ENCODE data around the gene KLHL42.
A peak's percentile ranks its signal among the peaks of the same experiment; 100 is the strongest.

Gene KLHL42

GRCh38 chr12:27802511-27802910 is 22.5 kb downstream of the KLHL42 start:
- Histone ChIP-seq H3K27ac (ENCODE audit: low read length) (no peak overlapping the region), H3K36me3 (ENCODE audit: control insufficient read depth in 2 of 2, insufficient read depth in 2 of 2, low read length in 2 of 2) (peaks cover 16 to 24% of the 10 kb centered on the region in 2 donors), H3K4me3 (ENCODE audit: low read length in 2 of 2) (no peak overlapping the region)

GRCh38 chr12:27802936-27803335 is 22.9 kb downstream of the KLHL42 start:
- Histone ChIP-seq H3K4me3 (ENCODE audit: low read length in 2 of 2) (no peak overlapping the region), H3K4me1 (ENCODE audit: control insufficient read depth, insufficient read depth, low read length) (peaks cover 8% of the 10 kb centered on the region), H3K9ac (ENCODE audit: low read length in 2 of 2) (no peak overlapping the region), H3K36me3 (ENCODE audit: control insufficient read depth in 2 of 2, insufficient read depth in 2 of 2, low read length in 2 of 2) (peaks cover 12 to 20% of the 10 kb centered on the region in 2 donors), H3K9me3 (ENCODE audit: control insufficient read depth in 2 of 2, low read length in 2 of 2) (no peaks in the 10 kb centered on the region), H3K27me3 (ENCODE audit: control insufficient read depth in 1 of 2, insufficient read depth in 2 of 2, low read length in 2 of 2) (no peaks in the 10 kb centered on the region), H3K27ac (ENCODE audit: low read length) (no peak overlapping the region)

More at GRCh38 chr12:27802511-27802910, 22.5 kb downstream of the KLHL42 start:
- Histone ChIP-seq H3K9ac (ENCODE audit: low read length in 2 of 2) (no peak overlapping the region), H3K9me3 (ENCODE audit: control insufficient read depth in 2 of 2, low read length in 2 of 2) (no peaks in the 10 kb centered on the region), H3K4me1 (ENCODE audit: control insufficient read depth, insufficient read depth, low read length) (peaks cover 8% of the 10 kb centered on the region), H3K27me3 (ENCODE audit: control insufficient read depth in 1 of 2, insufficient read depth in 2 of 2, low read length in 2 of 2) (no peaks in the 10 kb centered on the region)

GRCh38 chr12:27805238-27805637 is 25.2 kb downstream of the KLHL42 start:
- H3K27me3 ChIP-seq (ENCODE audit: control insufficient read depth in 1 of 2, insufficient read depth in 2 of 2, low read length in 2 of 2), result no peaks in the 10 kb centered on the region
- H3K4me1 ChIP-seq (ENCODE audit: control insufficient read depth, insufficient read depth, low read length), result peaks cover 25% of the 10 kb centered on the region
- H3K36me3 ChIP-seq (ENCODE audit: control insufficient read depth in 2 of 2, insufficient read depth in 2 of 2, low read length in 2 of 2), result peaks cover 5% of the 10 kb centered on the region in 2 donors
- H3K4me3 ChIP-seq (ENCODE audit: low read length in 2 of 2), result no peak overlapping the region
- peak overlapping the region; percentile 46 for H3K27ac ChIP-seq (ENCODE audit: low read length)
- no peaks in the 10 kb centered on the region for H3K9me3 ChIP-seq (ENCODE audit: control insufficient read depth in 2 of 2, low read length in 2 of 2)
- no peak overlapping the region for H3K9ac ChIP-seq (ENCODE audit: low read length in 2 of 2)

GRCh38 chr12:27806259-27806658 is 26.2 kb downstream of the KLHL42 start:
- Histone ChIP-seq H3K27ac (ENCODE audit: low read length) (no peak overlapping the region), H3K9ac (ENCODE audit: low read length in 2 of 2) (no peak overlapping the region), H3K36me3 (ENCODE audit: control insufficient read depth in 2 of 2, insufficient read depth in 2 of 2, low read length in 2 of 2) (peaks cover 4 to 5% of the 10 kb centered on the region in 2 donors), H3K4me3 (ENCODE audit: low read length in 2 of 2) (no peak overlapping the region), H3K4me1 (ENCODE audit: control insufficient read depth, insufficient read depth, low read length) (peaks cover 32% of the 10 kb centered on the region), H3K27me3 (ENCODE audit: control insufficient read depth in 1 of 2, insufficient read depth in 2 of 2, low read length in 2 of 2) (no peaks in the 10 kb centered on the region), H3K9me3 (ENCODE audit: control insufficient read depth in 2 of 2, low read length in 2 of 2) (no peaks in the 10 kb centered on the region)

- Histone ChIP-seq H3K27me3 (ENCODE audit: control insufficient read depth in 1 of 2, insufficient read depth in 2 of 2, low read length in 2 of 2) (no peaks in the 10 kb centered on the region), H3K4me3 (ENCODE audit: low read length in 2 of 2) (no peak overlapping the region)
These were observed 27.1 kb downstream of the KLHL42 start for GRCh38 chr12:27807063-27807703.

GRCh38 chr12:27808841-27809240 is 28.8 kb downstream of the KLHL42 start:
- Histone ChIP-seq H3K27me3 (ENCODE audit: control insufficient read depth in 1 of 2, insufficient read depth in 2 of 2, low read length in 2 of 2) (no peaks in the 10 kb centered on the region), H3K4me3 (ENCODE audit: low read length in 2 of 2) (no peak overlapping the region), H3K9ac (ENCODE audit: low read length in 2 of 2) (no peak overlapping the region), H3K9me3 (ENCODE audit: control insufficient read depth in 2 of 2, low read length in 2 of 2) (no peaks in the 10 kb centered on the region), H3K36me3 (ENCODE audit: control insufficient read depth in 2 of 2, insufficient read depth in 2 of 2, low read length in 2 of 2) (no peaks in the 10 kb centered on the region), H3K4me1 (ENCODE audit: control insufficient read depth, insufficient read depth, low read length) (peaks cover 36% of the 10 kb centered on the region), H3K27ac (ENCODE audit: low read length) (no peak overlapping the region)

More at GRCh38 chr12:27807063-27807703, 27.1 kb downstream of the KLHL42 start:
- Histone ChIP-seq H3K4me1 (ENCODE audit: control insufficient read depth, insufficient read depth, low read length) (peaks cover 36% of the 10 kb centered on the region), H3K9me3 (ENCODE audit: control insufficient read depth in 2 of 2, low read length in 2 of 2) (no peaks in the 10 kb centered on the region), H3K27ac (ENCODE audit: low read length) (no peak overlapping the region), H3K36me3 (ENCODE audit: control insufficient read depth in 2 of 2, insufficient read depth in 2 of 2, low read length in 2 of 2) (no peaks in the 10 kb centered on the region), H3K9ac (ENCODE audit: low read length in 2 of 2) (no peak overlapping the region)

- no peaks in the 10 kb centered on the region for H3K9me3 ChIP-seq (ENCODE audit: control insufficient read depth in 2 of 2, low read length in 2 of 2)
- H3K4me3 ChIP-seq (ENCODE audit: low read length in 2 of 2), result peak overlapping the region in 1 of 2 donors; percentile 49
- no peaks in the 10 kb centered on the region for H3K36me3 ChIP-seq (ENCODE audit: control insufficient read depth in 2 of 2, insufficient read depth in 2 of 2, low read length in 2 of 2)
- peak overlapping the region in 1 of 2 donors; percentile 13 for H3K9ac ChIP-seq (ENCODE audit: low read length in 2 of 2)
- no peaks in the 10 kb centered on the region for H3K27me3 ChIP-seq (ENCODE audit: control insufficient read depth in 1 of 2, insufficient read depth in 2 of 2, low read length in 2 of 2)
- H3K4me1 ChIP-seq (ENCODE audit: control insufficient read depth, insufficient read depth, low read length), result peaks cover 32% of the 10 kb centered on the region
- H3K27ac ChIP-seq (ENCODE audit: low read length), result peak overlapping the region; percentile 53
These were observed 30.7 kb downstream of the KLHL42 start for GRCh38 chr12:27810756-27811155.

GRCh38 chr12:27812502-27812901 is 32.5 kb downstream of the KLHL42 start:
- H3K27me3 ChIP-seq (ENCODE audit: control insufficient read depth in 1 of 2, insufficient read depth in 2 of 2, low read length in 2 of 2), result no peaks in the 10 kb centered on the region
- no peaks in the 10 kb centered on the region for H3K36me3 ChIP-seq (ENCODE audit: control insufficient read depth in 2 of 2, insufficient read depth in 2 of 2, low read length in 2 of 2)
- peak overlapping the region; percentile 13 for H3K27ac ChIP-seq (ENCODE audit: low read length)
- peaks cover 28% of the 10 kb centered on the region for H3K4me1 ChIP-seq (ENCODE audit: control insufficient read depth, insufficient read depth, low read length)
- no peak overlapping the region for H3K4me3 ChIP-seq (ENCODE audit: low read length in 2 of 2)
- H3K9ac ChIP-seq (ENCODE audit: low read length in 2 of 2), result no peak overlapping the region
- H3K9me3 ChIP-seq (ENCODE audit: control insufficient read depth in 2 of 2, low read length in 2 of 2), result no peaks in the 10 kb centered on the region

GRCh38 chr12:27814411-27814810 is 34.4 kb downstream of the KLHL42 start:
- Histone ChIP-seq H3K4me1 (ENCODE audit: control insufficient read depth, insufficient read depth, low read length) (peaks cover 29% of the 10 kb centered on the region), H3K9ac (ENCODE audit: low read length in 2 of 2) (no peak overlapping the region), H3K36me3 (ENCODE audit: control insufficient read depth in 2 of 2, insufficient read depth in 2 of 2, low read length in 2 of 2) (no peaks in the 10 kb centered on the region), H3K27me3 (ENCODE audit: control insufficient read depth in 1 of 2, insufficient read depth in 2 of 2, low read length in 2 of 2) (no peaks in the 10 kb centered on the region), H3K4me3 (ENCODE audit: low read length in 2 of 2) (no peak overlapping the region), H3K27ac (ENCODE audit: low read length) (no peak overlapping the region), H3K9me3 (ENCODE audit: control insufficient read depth in 2 of 2, low read length in 2 of 2) (no peaks in the 10 kb centered on the region)

GRCh38 chr12:27814851-27815591 is 35.0 kb downstream of the KLHL42 start:
- H3K4me1 ChIP-seq (ENCODE audit: control insufficient read depth, insufficient read depth, low read length), result peaks cover 28% of the 10 kb centered on the region
- H3K36me3 ChIP-seq (ENCODE audit: control insufficient read depth in 2 of 2, insufficient read depth in 2 of 2, low read length in 2 of 2), result no peaks in the 10 kb centered on the region
- no peak overlapping the region for H3K9ac ChIP-seq (ENCODE audit: low read length in 2 of 2)
- no peaks in the 10 kb centered on the region for H3K27me3 ChIP-seq (ENCODE audit: control insufficient read depth in 1 of 2, insufficient read depth in 2 of 2, low read length in 2 of 2)
- H3K4me3 ChIP-seq (ENCODE audit: low read length in 2 of 2), result no peak overlapping the region
- no peaks in the 10 kb centered on the region for H3K9me3 ChIP-seq (ENCODE audit: control insufficient read depth in 2 of 2, low read length in 2 of 2)
- no peak overlapping the region for H3K27ac ChIP-seq (ENCODE audit: low read length)

GRCh38 chr12:27817766-27818165 is 37.7 kb downstream of the KLHL42 start:
- peak overlapping the region; percentile 67 for H3K27ac ChIP-seq (ENCODE audit: low read length)
- H3K27me3 ChIP-seq (ENCODE audit: control insufficient read depth in 1 of 2, insufficient read depth in 2 of 2, low read length in 2 of 2), result no peaks in the 10 kb centered on the region
- H3K4me3 ChIP-seq (ENCODE audit: low read length in 2 of 2), result no peak overlapping the region
- no peaks in the 10 kb centered on the region for H3K9me3 ChIP-seq (ENCODE audit: control insufficient read depth in 2 of 2, low read length in 2 of 2)
- no peaks in the 10 kb centered on the region for H3K36me3 ChIP-seq (ENCODE audit: control insufficient read depth in 2 of 2, insufficient read depth in 2 of 2, low read length in 2 of 2)
- peaks cover 28% of the 10 kb centered on the region for H3K4me1 ChIP-seq (ENCODE audit: control insufficient read depth, insufficient read depth, low read length)
- no peak overlapping the region for H3K9ac ChIP-seq (ENCODE audit: low read length in 2 of 2)
